HCT116 (cell line): ENCODE measurements around the gene SLC35G6. TPM values are rescaled to one million over a fixed set of nuclear protein-coding genes. Genes with fewer than 3 reads are reported as not detected.

ENCODE experiments used
- ATAC-seq: fragments of 200-7000 bp; cut with Tn5 transposase; 2 replicates; pipeline ENCODE4 v1.9.1; 2020; ENCODE audit warnings: mild to moderate bottlenecking, moderate library complexity
- BruUV-seq: library from RNA; stranded (reverse); fragments of 400-500 nt; replicated peaks from 2 replicates; lab custom pipeline; 2021; lab: Mats Ljungman, UMichigan
- CTCF ChIA-PET: fragments of 300-600 bp; sonication (Branson Sonifier 250); formaldehyde crosslinking; loops from one replicate; lab custom pipeline; 2021; ENCODE audit warnings: antibody characterized with exemption; lab: Charles Lee
- POLR2A ChIA-PET: fragments of 300-600, 350-600 bp; sonication (Branson Sonifier 250); formaldehyde crosslinking; loops from one replicate; lab custom pipeline; 2021; ENCODE audit warnings: antibody characterized with exemption; lab: Charles Lee
- RAD21 ChIA-PET, 2 experiments: fragments of 300-600 bp; sonication (Branson Sonifier 250); formaldehyde crosslinking; loops; one replicate each; lab custom pipeline; 2023; ENCODE audit warnings: low total read pairs in 2 of 2; ENCODE audit not compliant: uncharacterized antibody in 2 of 2, unreplicated experiment in 2 of 2, low non-redundant PET in 1 of 2; lab: Charles Lee
- DNase-seq: peaks from one replicate; pipeline ENCODE4 v3.0.0-alpha.2; 2010; ENCODE audit warnings: low read depth, low spot score
- H2AFZ ChIP-seq: fragments of 200-600 bp; shearing (Covaris generic), sonication (generic); 2 replicates; pipeline ENCODE4 v1.6.1; 2017; ENCODE audit warnings: low read depth, mixed run types, mixed read lengths, antibody characterized with exemption, low read length; ENCODE audit not compliant: poor library complexity, severe bottlenecking
- H3K27ac ChIP-seq: 2 replicates; pipeline ENCODE4 v1.5.1; 2012; ENCODE audit warnings: low read depth, low read length
- H3K27me3 ChIP-seq: fragments of 200-600 bp; sonication (generic); 2 replicates; pipeline ENCODE4 v1.6.1; 2016; ENCODE audit warnings: mixed run types, low read length, mixed read lengths; ENCODE audit not compliant: insufficient read depth
- H3K36me3 ChIP-seq, 2 experiments: fragments of 200-500 bp in 1 of 2; fragments of 200-600 bp in 1 of 2; sonication (Bioruptor generic) in 1 of 2; sonication (generic) in 1 of 2; 2 replicates each; pipeline versions ENCODE4 v1.5.1 to v1.6.1; 2014 to 2016; ENCODE audit warnings: low read length in 2 of 2, inconsistent platforms in 1 of 2, mixed read lengths in 1 of 2, mixed run types in 1 of 2; ENCODE audit not compliant: insufficient read depth in 2 of 2, control insufficient read depth in 1 of 2
- H3K4me1 ChIP-seq, 2 experiments: fragments of 200-600 bp in 1 of 2; sonication (generic) in 1 of 2; 2 replicates each; pipeline versions ENCODE4 v1.5.1 to v1.6.1; 2012 to 2017; ENCODE audit warnings: low read length in 2 of 2, inconsistent platforms in 1 of 2, mild to moderate bottlenecking in 1 of 2, mixed read lengths in 1 of 2, mixed run types in 1 of 2, moderate library complexity in 1 of 2; ENCODE audit not compliant: insufficient read depth in 2 of 2, control insufficient read depth in 1 of 2
- H3K4me2 ChIP-seq: fragments of 200-600 bp; sonication (generic); 2 replicates; pipeline ENCODE4 v1.6.1; 2017; ENCODE audit warnings: mixed run types, low read length, mixed read lengths
- H3K4me3 ChIP-seq, 2 experiments: fragments of 200-600 bp in 1 of 2; sonication (generic) in 1 of 2; replicated peaks in 1 of 2; 2 replicates each; pipeline ENCODE4 v1.5.1; 2011 to 2016; ENCODE audit warnings: low read length in 2 of 2, control low read depth in 1 of 2, low read depth in 1 of 2, mild to moderate bottlenecking in 1 of 2, mixed read lengths in 1 of 2, mixed run types in 1 of 2
- H3K79me2 ChIP-seq: fragments of 200-600 bp; sonication (generic); 2 replicates; pipeline ENCODE4 v1.6.1; 2017; ENCODE audit warnings: mild to moderate bottlenecking, mixed run types, low read length, moderate library complexity, mixed read lengths; ENCODE audit not compliant: insufficient read depth
- H3K9ac ChIP-seq: fragments of 200-600 bp; sonication (generic); 2 replicates; pipeline ENCODE4 v1.6.1; 2016; ENCODE audit warnings: low read length, mixed read lengths
- H3K9me2 ChIP-seq: fragments of 200-600 bp; sonication (generic), shearing (Covaris generic); 2 replicates; pipeline ENCODE4 v1.6.1; 2017; ENCODE audit warnings: mixed run types, mild to moderate bottlenecking, moderate library complexity; ENCODE audit not compliant: insufficient read depth
- H3K9me3 ChIP-seq, 2 experiments: fragments of 200-500 bp in 1 of 2; fragments of 200-600 bp in 1 of 2; sonication (Bioruptor generic) in 1 of 2; sonication (generic) in 1 of 2; 2 replicates each; pipeline ENCODE4 v1.6.1; 2014 to 2017; ENCODE audit warnings: low read length in 2 of 2, mixed read lengths in 2 of 2, inconsistent platforms in 1 of 2, low read depth in 1 of 2, mild to moderate bottlenecking in 1 of 2, mixed run types in 1 of 2, moderate library complexity in 1 of 2; ENCODE audit not compliant: control insufficient read depth in 1 of 2, insufficient read depth in 1 of 2
- H4K20me1 ChIP-seq: fragments of 200-600 bp; sonication (generic), shearing (Covaris generic); 2 replicates; pipeline ENCODE4 v1.6.1; 2017; ENCODE audit warnings: mixed run types, mild to moderate bottlenecking, moderate library complexity; ENCODE audit not compliant: insufficient read depth
- ATF3 ChIP-seq: IDR thresholded peaks from 2 replicates; pipeline ENCODE4 v1.6.1; 2012
- CEBPB ChIP-seq: IDR thresholded peaks from 2 replicates; pipeline ENCODE4 v1.6.1; 2012; ENCODE audit warnings: low read depth
- CTCF ChIP-seq, 3 experiments: fragments of 200-600 bp in 1 of 3; sonication (generic) in 1 of 3; IDR thresholded peaks in 2 of 3; conservative IDR thresholded peaks in 1 of 3; 2 replicates each; pipeline ENCODE4 v1.5.1; 2012 to 2017; ENCODE audit warnings: low read depth in 2 of 3, low read length in 2 of 3, antibody characterized with exemption in 1 of 3, borderline replicate concordance in 1 of 3, control low read depth in 1 of 3, mild to moderate bottlenecking in 1 of 3, mixed read lengths in 1 of 3, mixed run types in 1 of 3, moderate library complexity in 1 of 3; ENCODE audit not compliant: insufficient read depth in 1 of 3
- ELF1 ChIP-seq: IDR thresholded peaks from 2 replicates; pipeline ENCODE4 v1.6.1; 2012; ENCODE audit warnings: low read depth, borderline replicate concordance
- JUND ChIP-seq: IDR thresholded peaks from 2 replicates; pipeline ENCODE4 v1.6.1; 2012
- MAX ChIP-seq: IDR thresholded peaks from 2 replicates; pipeline ENCODE4 v1.6.1; 2012
- POLR2A ChIP-seq: IDR thresholded peaks from 2 replicates; pipeline ENCODE4 v1.7.0; 2011; ENCODE audit warnings: borderline replicate concordance; ENCODE audit not compliant: insufficient read depth, insufficient read length; ENCODE audit errors: extremely low read depth
- POLR2AphosphoS5 ChIP-seq: IDR thresholded peaks from 2 replicates; pipeline ENCODE4 v1.6.1; 2011; ENCODE audit warnings: mild to moderate bottlenecking, low read depth, low read length, moderate library complexity
- REST ChIP-seq: IDR thresholded peaks from 2 replicates; pipeline ENCODE4 v1.6.1; 2012; ENCODE audit warnings: low read depth
- SRF ChIP-seq: IDR thresholded peaks from 2 replicates; pipeline ENCODE4 v1.6.1; 2012; ENCODE audit warnings: low read depth
- TCF7L2 ChIP-seq: IDR thresholded peaks from 2 replicates; pipeline ENCODE4 v1.7.0; 2011; ENCODE audit warnings: borderline replicate concordance, inconsistent platforms; ENCODE audit not compliant: insufficient read depth, insufficient read length; ENCODE audit errors: extremely low read depth
- YY1 ChIP-seq: IDR thresholded peaks from 2 replicates; pipeline ENCODE4 v1.6.1; 2011; ENCODE audit warnings: low read length, low read depth, moderate library complexity, mild to moderate bottlenecking; ENCODE audit not compliant: insufficient replicate concordance; ENCODE audit errors: extremely low read depth
- ZFX ChIP-seq: fragments of 450-650 bp; IDR thresholded peaks from 2 replicates; pipeline ENCODE4 v1.6.1; 2017
- intact Hi-C: fragments of 100-400 bp; cut with micrococcal nuclease; formaldehyde crosslinking; loops from 2 replicates; pipeline ENCODE4 v1.10.0; 2022
- total RNA-seq: library from RNA; stranded (reverse); gene quantifications from one replicate; pipeline ENCODE4 v1.2.1, GENCODE V29; 2021; ENCODE audit not compliant: unreplicated experiment

The SLC35G6 gene
- total RNA-seq, 1 experiment from 2014 or later = not detected

GRCh38 chr17:7497636-7498035, 16.4 kb downstream of the SLC35G6 start (continued):
- no peak for TF ChIP-seq CTCF (IDR thresholded peaks at IDR 0.05 in 2 of 3, conservative IDR thresholded peaks at IDR 0.05 in 1 of 3; ENCODE audit: borderline replicate concordance in 1 of 3, insufficient read depth in 1 of 3, low read depth in 2 of 3, low read length in 2 of 3)
- no peak for TF ChIP-seq TCF7L2
- TF ChIP-seq POLR2A = no peak
- TF ChIP-seq ELF1 = no peak
- TF ChIP-seq YY1 = no peak
- no peak for TF ChIP-seq ATF3
- TF ChIP-seq JUND = no peak

- Histone ChIP-seq H4K20me1 (peaks cover 3% of the 10 kb centered on the region; the same call in 1 of the 2 replicates), H3K9me3 (no peaks in the 10 kb centered on the region), H3K4me2 (no peak overlapping the region), H3K9me2 (no peaks in the 10 kb centered on the region), H3K27me3 (no peaks in the 10 kb centered on the region), H3K4me1 (no peaks in the 10 kb centered on the region), H3K27ac (no peak overlapping the region), H2AFZ (no peak overlapping the region), H3K36me3 (peaks cover 71 to 83% of the 10 kb centered on the region in 2 experiments), H3K9ac (no peak overlapping the region), H3K4me3 (no peak overlapping the region), H3K79me2 (peaks cover 81% of the 10 kb centered on the region)
- ATAC-seq (no peak), DNase-seq (no peak)
- ChIA-PET CTCF (no interaction called here), RAD21 (no interaction called here), POLR2A (no interaction called here)
- BruUV-seq = no TSS peak
- intact Hi-C loops = no loop called here
- no peak for TF ChIP-seq ELF1
- TF ChIP-seq JUND = no peak
- no peak for TF ChIP-seq TCF7L2
- no peak for TF ChIP-seq YY1
- TF ChIP-seq CEBPB = no peak
- TF ChIP-seq MAX = no peak
- TF ChIP-seq CTCF (IDR thresholded peaks at IDR 0.05 in 2 of 3, conservative IDR thresholded peaks at IDR 0.05 in 1 of 3; ENCODE audit: borderline replicate concordance in 1 of 3, insufficient read depth in 1 of 3, low read depth in 2 of 3, low read length in 2 of 3) = no peak
- no peak for TF ChIP-seq POLR2AphosphoS5
- no peak for TF ChIP-seq REST
- TF ChIP-seq ZFX = no peak
- TF ChIP-seq SRF = no peak
Measured at GRCh38 chr17:7499161-7499560, 17.9 kb downstream of the SLC35G6 start.
